NCI-H2196 (cell line): ENCODE results near the gene FAM20B.
"Not testable (repeated sequence)": the region's sequence is repeated elsewhere in the genome, so short reads cannot be mapped to it uniquely, and the experiment has no call there.

Source experiments
- DNase-seq: peaks from one replicate; lab custom pipeline; 2025; ENCODE audit not compliant: unreplicated experiment; lab: John Stamatoyannopoulos, UW

The FAM20B gene

GRCh38 chr1:179021873-179022272 is 3.8 kb upstream of the FAM20B start:
- no peak for DNase-seq

- no peak for DNase-seq
Measured at GRCh38 chr1:179023946-179024650, 1.6 kb upstream of the FAM20B start.

- peak; percentile 86 for DNase-seq
Measured at GRCh38 chr1:179025975-179026812, 500 bp downstream of the FAM20B start.

- DNase-seq = no peak
Measured at GRCh38 chr1:179026813-179027669, 1.3 kb downstream of the FAM20B start.

- no peak for DNase-seq
Measured at GRCh38 chr1:179029321-179029759, 3.6 kb downstream of the FAM20B start.

GRCh38 chr1:179030130-179030529 is 4.4 kb downstream of the FAM20B start:
- DNase-seq = no peak

- no peak for DNase-seq
Measured at GRCh38 chr1:179030683-179031082, 5.0 kb downstream of the FAM20B start.

- DNase-seq = no peak
Measured at GRCh38 chr1:179031284-179031683, 5.6 kb downstream of the FAM20B start.

GRCh38 chr1:179031855-179032513 is 6.3 kb downstream of the FAM20B start:
- no peak for DNase-seq

GRCh38 chr1:179034720-179035119 is 9.0 kb downstream of the FAM20B start:
- DNase-seq = no peak

- DNase-seq = no peak
Measured at GRCh38 chr1:179036844-179037465, 11.3 kb downstream of the FAM20B start.

GRCh38 chr1:179038528-179039281 is 13.0 kb downstream of the FAM20B start:
- no peak for DNase-seq

- DNase-seq = not testable (repeated sequence)
Measured at GRCh38 chr1:179039502-179040174, 13.9 kb downstream of the FAM20B start.

- DNase-seq = not testable (repeated sequence)
Measured at GRCh38 chr1:179040175-179040551, 14.5 kb downstream of the FAM20B start.

GRCh38 chr1:179042087-179042486 is 16.4 kb downstream of the FAM20B start:
- no peak for DNase-seq

- DNase-seq = no peak
Measured at GRCh38 chr1:179042700-179043099, 17.0 kb downstream of the FAM20B start.

- no peak for DNase-seq
Measured at GRCh38 chr1:179043266-179043665, 17.6 kb downstream of the FAM20B start.

GRCh38 chr1:179043907-179044306 is 18.2 kb downstream of the FAM20B start:
- no peak for DNase-seq
